OCI-LY7 (cell line): ENCODE results near the gene NCOA3.

Source experiments
- CTCF ChIP-seq: fragments of 200-600 bp; sonication (generic); conservative IDR thresholded peaks from 2 replicates; pipeline ENCODE4 v1.5.1; 2014; ENCODE audit warnings: mild to moderate bottlenecking, antibody characterized with exemption, low read length, moderate library complexity, mixed read lengths
- EZH2phosphoT487 ChIP-seq: fragments of 200-600 bp; sonication (generic); IDR thresholded peaks from 2 replicates; pipeline ENCODE4 v1.6.1; 2018; ENCODE audit warnings: low read depth, borderline replicate concordance, mild to moderate bottlenecking, mixed run types, antibody characterized with exemption, low read length, moderate library complexity, mixed read lengths

GRCh38 chr20:47544852-47545251 lies 43.2 kb downstream of the NCOA3 start:
- TF ChIP-seq CTCF = no peak
- TF ChIP-seq EZH2phosphoT487 = no peak
